ENCODE results near the gene SNX8.

The SNX8 gene

DNA sequence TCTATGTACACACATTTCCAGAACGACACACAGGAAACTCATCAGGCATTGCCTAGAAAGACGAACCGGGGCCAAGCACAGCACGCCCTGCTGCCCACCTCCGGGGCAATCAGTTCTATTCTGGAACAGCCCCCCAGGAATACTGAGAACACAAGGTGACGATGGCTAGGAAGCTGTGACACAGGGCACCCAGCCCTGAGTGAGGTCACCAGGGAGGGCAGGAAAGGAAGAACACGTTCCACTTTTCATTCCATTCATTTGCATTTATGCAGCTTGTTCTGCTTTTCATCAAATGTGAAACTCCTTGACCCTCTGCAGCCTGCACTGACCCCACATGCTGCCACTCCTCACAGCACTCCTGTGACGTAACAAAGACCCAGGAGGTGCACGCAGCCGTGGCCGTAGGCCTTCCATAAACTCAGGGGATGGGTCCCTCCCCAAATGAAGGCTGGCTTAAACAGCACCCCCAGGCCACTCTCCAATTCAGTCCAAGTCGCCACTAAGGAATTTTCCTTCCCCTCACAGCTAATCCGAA is 110.4 kb downstream of the SNX8 start:
- Histone ChIP-seq H3K4me3 (no peak overlapping the region), H3K4me2 (peak overlapping the region; percentile 86), H3K36me3 (peaks cover 80% of the 10 kb centered on the region), H3K9ac (peak overlapping the region; percentile 55; the same call in 1 of the 2 replicates), H3K27ac (peak overlapping the region; percentile 67), H3K27me3 (no peaks in the 10 kb centered on the region), H3K9me3 (no peaks in the 10 kb centered on the region), H3K4me1 (peaks cover 80% of the 10 kb centered on the region), H4K20me1 (peaks cover 34% of the 10 kb centered on the region; the same call in 1 of the 2 replicates)
- TF ChIP-seq Cebpa-rat (IDR thresholded peaks at IDR 0.05), result no peak

DNA sequence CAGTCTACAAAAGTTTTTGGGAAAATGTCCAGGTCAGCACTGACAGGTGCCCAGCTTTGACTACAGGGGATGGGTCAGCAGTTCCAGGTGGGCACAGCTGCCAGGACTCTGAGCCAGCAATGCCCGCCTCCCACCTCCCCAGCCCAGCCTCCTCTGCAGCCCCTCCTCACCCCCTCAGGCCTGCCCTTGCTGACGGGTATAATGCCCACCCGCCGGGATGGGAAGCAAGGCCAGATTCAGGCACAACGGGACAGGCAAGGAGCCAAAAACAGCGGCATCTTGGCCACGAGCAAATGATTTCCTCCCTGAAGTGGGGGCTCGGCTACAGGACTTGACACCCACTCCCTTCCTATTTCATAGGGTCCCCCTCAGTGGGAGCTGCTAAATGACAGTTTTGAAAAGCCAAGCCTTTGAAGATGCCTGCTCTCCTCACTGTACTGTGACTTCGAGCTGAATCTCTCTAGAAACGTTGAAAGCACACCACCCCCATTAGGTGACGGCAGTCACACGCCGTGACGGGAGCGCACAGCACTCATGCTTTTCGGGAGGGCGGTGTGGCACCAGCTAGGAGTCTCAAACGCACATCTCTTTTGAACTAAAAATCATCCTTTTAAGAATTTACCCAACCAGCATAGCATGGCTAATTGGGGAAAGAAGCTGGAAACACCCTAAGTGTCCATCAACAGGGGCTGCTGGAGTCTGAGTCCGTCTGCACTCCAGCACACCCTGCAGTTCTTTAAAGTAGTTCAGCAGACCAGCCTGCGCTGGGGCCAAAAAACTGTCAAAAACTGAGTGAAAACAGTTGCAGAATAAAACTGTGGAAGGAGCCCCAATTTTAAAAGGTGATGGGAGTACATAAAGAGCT is 111.1 kb downstream of the SNX8 start:
- H3K4me1 ChIP-seq, result peaks cover 80% of the 10 kb centered on the region
- H3K27ac ChIP-seq, result peak overlapping the region; percentile 67
- H3K4me3 ChIP-seq, result no peak overlapping the region
- peaks cover 80% of the 10 kb centered on the region for H3K36me3 ChIP-seq
- TF ChIP-seq Cebpa-rat (IDR thresholded peaks at IDR 0.05), result no peak
- peak overlapping the region; percentile 55; the same call in 1 of the 2 replicates for H3K9ac ChIP-seq
- no peaks in the 10 kb centered on the region for H3K27me3 ChIP-seq
- peak overlapping the region; percentile 86 for H3K4me2 ChIP-seq
- peaks cover 27% of the 10 kb centered on the region; the same call in 1 of the 2 replicates for H4K20me1 ChIP-seq
- no peaks in the 10 kb centered on the region for H3K9me3 ChIP-seq

DNA sequence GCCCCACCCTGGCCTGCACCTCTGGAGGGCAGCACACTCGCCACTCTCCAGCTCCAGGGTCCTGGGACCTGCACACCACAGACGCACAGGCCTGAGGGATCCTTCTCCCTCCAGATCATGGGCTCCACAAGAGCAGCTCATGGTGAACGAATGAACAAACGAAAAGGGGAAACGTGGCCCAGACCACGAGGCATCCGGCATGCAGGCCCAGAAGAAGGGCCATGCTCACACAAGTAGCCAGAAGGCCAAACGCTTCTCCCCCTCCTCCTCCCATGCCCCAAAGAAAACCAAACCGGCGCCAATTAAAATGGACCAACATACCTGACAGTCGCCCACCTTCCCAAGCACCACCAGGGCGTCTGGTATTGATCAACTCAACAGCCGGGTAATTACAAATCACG is 111.9 kb downstream of the SNX8 start:
- Histone ChIP-seq H4K20me1 (peaks cover 28% of the 10 kb centered on the region; the same call in 1 of the 2 replicates), H3K27ac (peak overlapping the region; percentile 67), H3K27me3 (no peaks in the 10 kb centered on the region), H3K36me3 (peaks cover 73% of the 10 kb centered on the region), H3K4me3 (no peak overlapping the region), H3K4me1 (peaks cover 80% of the 10 kb centered on the region), H3K9me3 (no peaks in the 10 kb centered on the region), H3K9ac (peak overlapping the region; percentile 55; the same call in 1 of the 2 replicates), H3K4me2 (peak overlapping the region; percentile 86)
- TF ChIP-seq Cebpa-rat (IDR thresholded peaks at IDR 0.05), result no peak
